ENCODE data around the gene CFAP53.
"Not testable (repeated sequence)": the region's sequence is repeated elsewhere in the genome, so short reads cannot be mapped to it uniquely, and the experiment has no call there.

CFAP53 gene

DNA sequence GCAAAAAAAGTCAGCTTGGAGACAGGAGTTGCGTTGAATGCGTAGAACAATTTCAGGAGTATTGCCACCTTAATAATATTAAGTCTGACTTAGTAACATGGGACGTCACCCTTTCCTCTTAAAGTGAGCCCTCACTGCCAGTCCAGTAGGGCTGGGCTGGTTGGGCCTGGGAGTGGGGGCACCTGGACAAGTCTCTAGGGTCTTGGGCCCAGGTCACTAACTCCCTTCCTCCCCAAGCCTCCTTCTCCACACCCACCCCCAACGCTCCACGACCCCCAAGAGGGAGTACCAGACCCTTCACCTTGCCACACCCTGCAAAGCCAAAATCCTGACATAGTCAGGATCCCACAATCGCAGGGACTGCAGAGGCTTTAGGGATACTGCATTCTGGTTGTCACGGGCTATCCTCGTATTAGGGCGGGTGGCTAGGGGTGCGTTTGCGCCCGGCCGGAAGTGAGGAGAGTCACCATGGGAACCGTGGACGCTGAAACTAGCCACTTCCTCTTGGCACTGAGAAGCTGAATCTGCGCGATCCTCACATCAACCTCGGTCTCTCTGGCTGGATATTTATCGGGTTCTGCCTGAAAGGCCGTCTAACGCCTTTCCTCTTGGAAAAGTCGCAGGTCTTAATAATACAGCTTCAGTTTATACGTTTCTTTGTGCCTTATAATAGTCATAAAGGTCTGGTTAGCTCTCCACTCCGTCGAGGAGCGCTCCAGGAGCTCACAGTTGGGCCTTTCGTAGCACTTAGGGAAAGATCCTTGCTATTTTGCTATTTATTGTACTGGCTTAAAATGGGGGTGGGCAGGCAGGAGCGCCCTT, 31.5 kb upstream of the CFAP53 start:
- peak overlapping the region; percentile 87 for H3K4me3 Mint-ChIP-seq
- peaks cover 6% of the 10 kb centered on the region for H3K27me3 Mint-ChIP-seq
- H3K27ac Mint-ChIP-seq, result peak overlapping the region; percentile 23
- peaks cover 9% of the 10 kb centered on the region for H3K4me1 Mint-ChIP-seq
- no peaks in the 10 kb centered on the region for H3K36me3 Mint-ChIP-seq
- no peaks in the 10 kb centered on the region for H3K9me3 Mint-ChIP-seq

DNA sequence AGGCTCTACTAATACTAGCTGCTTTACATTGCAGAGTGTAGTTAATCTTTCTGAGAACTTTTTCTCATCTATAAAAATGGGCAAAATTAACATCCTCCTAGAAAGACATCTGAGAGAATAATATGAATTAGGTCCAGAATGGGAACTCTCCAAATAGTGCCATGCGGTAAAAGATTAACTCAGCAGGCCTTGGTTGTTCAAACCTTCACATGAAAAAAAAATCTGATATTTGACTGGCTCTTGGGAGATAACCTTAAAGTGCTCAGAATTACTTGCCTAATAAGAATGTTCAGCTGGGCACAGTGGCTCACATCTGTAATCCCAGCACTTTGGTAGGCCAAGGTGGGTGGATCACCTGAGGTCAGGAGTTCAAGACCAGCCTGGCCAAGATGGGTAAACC, 26.7 kb upstream of the CFAP53 start:
- Mint-ChIP-seq H3K4me3 (no peak overlapping the region), H3K4me1 (peaks cover 14% of the 10 kb centered on the region), H3K36me3 (no peaks in the 10 kb centered on the region), H3K27me3 (no peaks in the 10 kb centered on the region), H3K9me3 (no peaks in the 10 kb centered on the region), H3K27ac (no peak overlapping the region)

DNA sequence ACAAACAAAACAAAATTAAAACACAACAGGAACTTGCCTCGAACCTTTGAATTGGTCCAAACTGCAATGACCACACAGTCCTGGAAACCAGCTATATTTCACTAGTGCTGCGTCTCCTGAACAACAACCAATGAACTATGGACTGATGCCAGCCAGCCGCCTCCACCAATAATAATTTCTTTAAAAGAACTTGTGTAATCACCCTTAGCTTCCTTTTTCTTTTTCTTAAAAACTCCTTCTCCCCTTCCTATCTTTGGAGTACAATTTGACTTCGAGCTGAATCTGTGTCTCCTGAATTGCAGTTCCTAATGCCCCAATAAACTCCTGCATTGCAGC, 22.8 kb upstream of the CFAP53 start:
- H3K4me3 Mint-ChIP-seq, result peak overlapping the region; percentile 83
- H3K4me1 Mint-ChIP-seq, result peaks cover 24% of the 10 kb centered on the region
- H3K27ac Mint-ChIP-seq, result peak overlapping the region; percentile 91
- H3K36me3 Mint-ChIP-seq, result peaks cover 11% of the 10 kb centered on the region
- H3K27me3 Mint-ChIP-seq, result no peaks in the 10 kb centered on the region
- H3K9me3 Mint-ChIP-seq, result no peaks in the 10 kb centered on the region

DNA sequence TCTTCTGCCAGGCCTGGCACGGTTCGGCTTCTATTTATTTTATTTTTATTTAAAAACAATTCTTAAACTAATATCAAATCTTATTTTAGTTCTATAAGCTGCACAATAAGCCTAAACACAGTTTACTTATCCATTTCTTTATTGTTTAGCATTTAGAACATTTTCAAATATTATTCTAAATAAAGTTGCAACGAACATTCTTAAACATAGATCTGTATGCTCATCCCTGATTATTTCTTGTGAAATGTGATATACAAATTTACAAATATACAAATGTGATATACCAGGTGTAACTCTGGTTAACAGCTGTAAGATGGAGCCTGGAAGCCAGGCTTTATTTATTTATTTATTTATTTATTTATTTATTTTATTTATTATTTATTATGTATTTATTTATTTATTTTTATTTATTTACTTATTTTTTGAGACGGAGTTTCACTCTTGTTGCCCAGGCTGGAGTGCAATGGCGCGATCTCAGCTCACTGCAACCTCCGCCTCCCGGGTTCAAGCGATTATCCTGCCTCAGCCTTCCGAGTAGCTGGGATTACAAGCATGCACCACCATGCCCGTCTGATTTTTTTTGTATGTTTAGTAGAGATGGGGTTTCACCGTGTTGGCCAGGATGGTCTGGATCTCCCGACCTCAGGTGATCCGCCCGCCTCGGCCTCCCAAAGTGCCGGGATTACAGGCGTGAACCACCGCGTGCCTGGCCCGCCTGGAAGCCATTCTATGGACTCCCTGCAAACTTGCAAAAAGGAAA, 22.2 kb upstream of the CFAP53 start:
- peak overlapping the region; percentile 99 for H3K4me3 Mint-ChIP-seq
- H3K27ac Mint-ChIP-seq, result peak overlapping the region; percentile 99
- not testable (repeated sequence) for H3K9me3 Mint-ChIP-seq, H3K27me3 Mint-ChIP-seq
- peaks cover 14% of the 10 kb centered on the region for H3K36me3 Mint-ChIP-seq
- peaks cover 24% of the 10 kb centered on the region for H3K4me1 Mint-ChIP-seq

DNA sequence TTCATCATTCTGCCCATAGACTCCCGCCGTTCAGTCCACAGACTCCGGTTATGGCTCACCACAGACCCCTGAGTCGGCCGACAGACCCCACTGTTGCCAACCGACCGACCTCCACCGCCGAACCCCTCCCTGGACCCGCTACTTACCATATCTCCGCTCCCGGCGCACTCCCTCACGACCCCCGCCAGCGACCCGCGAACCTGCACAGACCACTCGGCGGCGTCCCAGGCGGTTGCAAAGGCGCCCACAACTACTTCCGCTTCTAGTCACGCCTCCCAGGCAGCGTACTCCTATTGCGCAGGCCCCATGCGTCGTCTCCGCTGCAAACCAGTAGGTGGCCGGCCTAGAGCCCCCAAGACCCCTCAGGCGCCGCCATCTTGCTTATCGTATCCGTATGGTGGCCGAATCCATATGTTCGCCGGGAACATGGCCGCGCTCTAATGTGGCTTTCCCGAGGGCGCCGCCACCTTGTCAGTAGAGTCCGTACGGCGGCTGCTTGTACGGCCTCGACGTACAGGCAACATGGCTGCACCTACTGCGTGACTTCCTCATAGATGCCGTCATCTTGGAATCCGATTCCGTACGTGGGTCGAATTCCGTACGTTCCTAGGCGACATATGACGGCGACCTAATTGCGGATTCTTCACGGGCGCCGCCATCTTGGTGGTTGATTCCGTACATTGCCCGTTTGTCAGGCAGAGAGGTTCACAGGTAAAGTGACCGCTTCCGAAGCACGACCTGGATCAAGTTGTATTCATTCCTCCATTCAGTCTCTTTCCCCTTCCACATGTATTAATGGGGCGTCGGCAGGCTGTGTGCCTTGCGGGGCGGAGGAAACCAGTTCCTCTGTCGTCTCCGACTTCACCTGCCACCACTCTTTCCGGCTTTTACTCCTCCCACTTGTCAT, 21.4 kb upstream of the CFAP53 start, which contains the start of gene CXXC1:
Gene CXXC1 (minus strand): TSS at position 252 of the 907 bp plus-strand sequence. CDS start 103 bp downstream, at position 149.
- H3K36me3 Mint-ChIP-seq, result peaks cover 20% of the 10 kb centered on the region
- peak within 1 kb of the TSS; percentile 99 for H3K4me3 Mint-ChIP-seq
- H3K27ac Mint-ChIP-seq, result peak within 1 kb of the TSS; percentile 99
- no peaks in the 10 kb centered on the region for H3K27me3 Mint-ChIP-seq
- no peaks in the 10 kb centered on the region for H3K9me3 Mint-ChIP-seq
- peaks cover 28% of the 10 kb centered on the region for H3K4me1 Mint-ChIP-seq

DNA sequence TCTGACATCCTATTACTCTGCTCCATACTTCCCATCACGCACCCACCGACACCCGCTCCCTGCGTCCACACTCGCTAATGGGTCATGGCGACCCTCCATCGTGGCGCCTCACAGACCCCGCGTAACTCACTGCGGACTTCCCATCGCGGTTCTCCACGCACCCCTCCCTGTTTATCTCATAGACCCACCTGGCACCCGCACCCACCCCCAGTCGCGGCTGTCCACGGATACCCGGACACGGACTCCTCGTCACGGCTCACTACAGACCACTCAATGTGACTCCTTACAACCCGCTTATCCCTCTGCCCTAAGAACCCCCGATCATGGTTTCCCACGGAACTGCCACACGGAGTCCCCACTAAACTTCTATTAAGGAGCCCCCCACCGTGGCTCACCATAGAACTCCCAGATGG, 20.7 kb upstream of the CFAP53 start:
- Mint-ChIP-seq H3K4me1 (peaks cover 32% of the 10 kb centered on the region), H3K36me3 (peaks cover 22% of the 10 kb centered on the region), H3K9me3 (no peaks in the 10 kb centered on the region), H3K4me3 (peak overlapping the region; percentile 99), H3K27ac (peak overlapping the region; percentile 99), H3K27me3 (no peaks in the 10 kb centered on the region)

DNA sequence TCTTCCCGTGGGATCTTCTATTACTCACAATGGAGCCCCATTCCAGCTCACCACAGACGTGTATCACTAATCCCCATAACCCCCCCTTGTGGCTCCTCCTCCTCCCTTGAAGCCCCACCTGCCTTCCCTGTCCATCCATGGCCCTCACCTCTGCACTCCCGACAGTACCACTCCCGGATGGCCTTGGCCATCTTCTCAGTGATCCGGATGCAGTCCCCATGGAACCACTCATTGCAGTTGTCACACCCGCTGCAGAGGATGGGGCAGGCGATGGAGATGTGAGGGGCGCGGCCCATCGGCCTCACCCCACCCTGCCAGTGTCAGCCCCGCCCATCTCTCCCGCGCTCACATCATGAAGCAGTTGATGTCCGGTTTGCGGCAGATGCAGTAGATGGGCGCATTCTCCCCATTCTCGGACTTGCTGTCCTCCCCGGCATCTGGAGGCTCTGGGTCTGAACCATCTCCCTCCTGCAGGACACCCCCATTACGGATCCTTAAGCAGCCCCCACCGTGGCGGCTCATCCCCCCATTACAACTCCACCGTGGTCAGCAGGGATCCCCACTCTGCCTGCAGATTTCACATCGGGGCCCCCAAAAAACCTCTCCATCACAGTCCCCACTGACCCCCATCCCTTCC, 20.2 kb upstream of the CFAP53 start:
- Mint-ChIP-seq H3K4me1 (peaks cover 32% of the 10 kb centered on the region), H3K27me3 (no peaks in the 10 kb centered on the region), H3K27ac (peak overlapping the region; percentile 99), H3K9me3 (no peaks in the 10 kb centered on the region), H3K4me3 (peak overlapping the region; percentile 99), H3K36me3 (peaks cover 22% of the 10 kb centered on the region)

DNA sequence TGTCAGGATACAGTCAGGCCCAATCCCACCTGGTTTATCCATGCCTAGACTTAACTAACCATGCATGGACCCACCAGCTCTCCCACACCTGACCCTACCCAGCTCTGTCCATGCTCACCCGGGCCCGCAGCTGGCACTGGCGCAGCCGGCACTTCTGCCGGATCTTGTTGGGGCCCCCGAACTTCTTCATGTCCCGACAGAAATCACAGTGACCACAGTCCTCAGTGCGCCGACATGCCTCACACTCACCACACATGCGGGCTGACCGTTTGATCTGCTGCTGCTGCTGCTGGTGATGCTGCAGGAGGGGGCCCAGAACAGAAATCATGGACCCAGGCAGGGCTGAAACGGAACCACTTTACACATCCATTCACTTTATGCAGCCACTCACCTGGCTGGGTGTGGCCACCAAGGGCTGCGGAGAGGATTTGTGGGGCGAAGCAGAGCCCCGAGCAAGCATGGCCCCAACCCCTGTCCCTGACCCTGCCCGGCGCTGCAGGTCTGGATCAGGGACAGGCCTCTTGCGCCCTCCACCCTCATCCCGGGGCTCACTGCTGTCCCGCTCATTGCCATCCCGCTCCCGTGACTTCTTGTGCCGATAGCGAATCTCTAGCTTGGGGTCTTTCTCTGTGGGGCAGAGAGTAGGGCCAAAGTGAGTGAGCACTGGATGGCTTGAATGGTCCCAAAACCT, 19.5 kb upstream of the CFAP53 start:
- peak overlapping the region; percentile 51 for H3K27ac Mint-ChIP-seq

DNA sequence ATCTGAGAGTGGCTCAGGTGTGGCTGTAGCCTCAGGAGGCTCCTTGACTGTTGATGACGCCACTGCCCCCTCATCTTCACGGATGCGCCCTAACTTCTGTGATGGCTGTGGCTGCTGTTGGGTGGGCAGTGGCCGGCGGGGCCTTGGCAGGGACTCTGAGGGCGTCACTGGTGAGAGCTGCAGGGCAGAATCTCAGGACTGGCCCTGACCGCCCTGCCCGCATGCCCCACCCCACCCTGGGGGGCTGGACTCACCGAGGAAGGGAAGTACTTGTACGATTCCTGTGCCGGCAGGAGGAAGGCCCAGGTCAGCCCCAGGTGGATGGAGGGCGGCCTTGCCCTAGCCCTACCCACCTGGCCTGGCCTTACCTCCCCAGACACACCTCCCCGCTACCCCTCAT, 18.8 kb upstream of the CFAP53 start:
- Mint-ChIP-seq H3K27ac (peak overlapping the region; percentile 1), H3K9me3 (no peaks in the 10 kb centered on the region), H3K4me1 (peaks cover 40% of the 10 kb centered on the region), H3K27me3 (no peaks in the 10 kb centered on the region), H3K4me3 (no peak overlapping the region), H3K36me3 (peaks cover 22% of the 10 kb centered on the region)

More for the DNA sequence above, 19.5 kb upstream of the CFAP53 start:
- Mint-ChIP-seq H3K27me3 (no peaks in the 10 kb centered on the region), H3K4me1 (peaks cover 33% of the 10 kb centered on the region), H3K36me3 (peaks cover 22% of the 10 kb centered on the region), H3K4me3 (peak overlapping the region; percentile 99), H3K9me3 (no peaks in the 10 kb centered on the region)

DNA sequence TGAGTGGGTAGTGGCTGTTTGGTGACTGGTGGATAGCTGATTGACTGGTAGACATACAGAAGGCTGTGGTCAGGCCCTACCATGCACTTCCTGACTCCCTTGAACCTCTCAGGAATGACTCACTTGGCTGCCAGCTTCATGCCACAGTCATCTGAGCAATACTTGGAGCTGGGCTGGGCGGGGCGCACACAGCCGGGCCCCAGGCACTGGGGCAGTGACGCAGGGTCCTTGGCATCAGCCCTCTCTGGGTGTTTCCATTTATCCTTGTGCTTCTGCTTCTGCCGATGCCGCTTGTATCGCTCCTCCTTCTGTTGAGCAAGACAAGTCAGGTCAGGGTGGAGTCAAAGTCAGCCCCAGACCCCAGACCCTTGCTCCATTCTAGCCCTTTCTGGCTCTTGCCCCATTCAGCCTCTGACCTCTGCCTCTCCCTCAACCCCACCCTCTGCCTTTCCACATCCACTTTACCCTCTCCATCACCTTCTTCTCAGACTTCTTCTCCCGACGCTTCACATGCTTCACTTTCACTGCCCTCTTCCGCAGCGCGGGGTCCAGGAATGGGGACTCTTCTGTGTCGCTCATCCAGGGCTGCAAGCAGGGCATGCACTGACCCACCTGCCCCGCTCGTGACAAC, 18.1 kb upstream of the CFAP53 start:
- Mint-ChIP-seq H3K4me3 (peak overlapping the region; percentile 62), H3K36me3 (peaks cover 22% of the 10 kb centered on the region), H3K9me3 (no peaks in the 10 kb centered on the region), H3K27ac (peak overlapping the region; percentile 88), H3K4me1 (peaks cover 44% of the 10 kb centered on the region), H3K27me3 (no peaks in the 10 kb centered on the region)

DNA sequence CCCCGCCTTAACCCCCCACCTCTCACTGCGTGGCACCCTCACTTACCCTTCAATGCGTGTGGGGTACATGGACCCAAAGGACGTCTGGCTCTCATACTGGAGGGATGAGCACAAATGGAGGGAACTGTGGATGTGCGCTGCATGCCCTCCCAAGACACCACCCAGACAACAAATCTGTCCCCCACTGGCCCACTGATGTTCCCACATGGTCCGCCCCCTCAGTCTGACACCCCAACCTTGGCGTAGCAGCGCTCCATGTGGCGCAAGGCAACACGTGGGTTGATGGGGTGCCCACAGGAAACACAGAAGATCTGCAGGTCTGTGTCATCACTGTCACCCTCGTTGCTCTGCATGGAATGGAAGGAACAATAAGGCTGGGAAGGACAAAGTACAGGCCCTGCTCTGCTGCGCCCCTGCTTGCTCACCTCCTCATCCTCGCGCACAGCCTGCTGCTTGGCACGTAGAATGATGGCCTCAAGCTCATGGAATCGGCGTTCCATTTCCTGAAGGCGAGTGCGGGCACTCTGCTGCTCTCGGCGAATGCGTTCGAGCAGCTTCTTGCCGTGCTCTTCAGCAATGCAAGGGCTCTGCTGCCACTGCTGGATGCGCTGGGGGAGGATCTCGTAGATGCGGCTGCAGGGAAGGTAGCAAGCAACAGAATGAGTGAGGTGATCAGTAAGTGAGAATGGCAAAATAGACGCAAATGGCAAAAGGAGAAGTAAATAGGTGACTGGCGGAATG, 17.3 kb upstream of the CFAP53 start:
- Mint-ChIP-seq H3K4me1 (peaks cover 45% of the 10 kb centered on the region), H3K4me3 (peak overlapping the region; percentile 62), H3K27me3 (no peaks in the 10 kb centered on the region), H3K36me3 (peaks cover 22% of the 10 kb centered on the region), H3K9me3 (no peaks in the 10 kb centered on the region), H3K27ac (peak overlapping the region; percentile 88)

DNA sequence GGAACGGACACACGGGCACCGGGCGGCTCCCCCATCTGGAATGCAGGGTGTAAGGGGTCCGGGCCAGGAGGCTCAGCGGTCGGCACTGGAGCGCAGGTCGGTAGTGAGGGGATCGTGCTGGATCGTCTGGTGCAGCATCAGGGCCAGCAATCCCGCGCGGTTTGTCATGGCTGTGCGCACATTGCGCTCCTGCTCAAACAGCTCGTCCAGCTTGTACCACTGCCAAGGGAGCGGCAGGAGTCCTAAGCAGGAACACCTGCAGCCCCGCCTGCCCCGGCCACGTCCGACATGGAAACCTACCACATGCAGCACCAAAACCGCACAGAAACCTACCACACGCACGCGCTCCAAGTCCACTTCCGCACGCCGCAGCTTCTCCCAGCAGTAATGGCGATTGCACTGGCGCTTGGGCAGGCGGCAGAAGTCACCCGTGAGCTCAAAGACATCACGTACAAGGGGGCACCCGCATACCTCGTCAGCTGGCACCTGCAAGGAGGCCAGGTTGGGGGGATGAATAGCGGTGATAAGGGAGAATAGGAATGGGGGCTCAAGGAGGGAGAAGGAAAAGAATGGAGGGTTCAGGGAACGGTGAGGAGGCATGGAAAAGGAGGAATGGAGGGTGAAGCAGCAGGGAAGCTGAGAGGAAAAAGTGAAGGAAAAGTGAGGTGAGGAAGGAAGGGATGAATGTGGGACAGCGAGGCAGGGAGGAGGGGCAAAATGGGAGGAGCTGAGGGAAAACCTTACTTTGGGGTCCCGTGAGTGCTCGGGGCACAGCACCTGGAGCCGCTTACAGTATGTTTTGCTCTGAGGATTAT, 16.4 kb upstream of the CFAP53 start:
- Mint-ChIP-seq H3K27me3 (no peaks in the 10 kb centered on the region), H3K4me3 (peak overlapping the region; percentile 91), H3K27ac (no peak overlapping the region), H3K36me3 (peaks cover 25% of the 10 kb centered on the region), H3K4me1 (peaks cover 51% of the 10 kb centered on the region), H3K9me3 (no peaks in the 10 kb centered on the region)

DNA sequence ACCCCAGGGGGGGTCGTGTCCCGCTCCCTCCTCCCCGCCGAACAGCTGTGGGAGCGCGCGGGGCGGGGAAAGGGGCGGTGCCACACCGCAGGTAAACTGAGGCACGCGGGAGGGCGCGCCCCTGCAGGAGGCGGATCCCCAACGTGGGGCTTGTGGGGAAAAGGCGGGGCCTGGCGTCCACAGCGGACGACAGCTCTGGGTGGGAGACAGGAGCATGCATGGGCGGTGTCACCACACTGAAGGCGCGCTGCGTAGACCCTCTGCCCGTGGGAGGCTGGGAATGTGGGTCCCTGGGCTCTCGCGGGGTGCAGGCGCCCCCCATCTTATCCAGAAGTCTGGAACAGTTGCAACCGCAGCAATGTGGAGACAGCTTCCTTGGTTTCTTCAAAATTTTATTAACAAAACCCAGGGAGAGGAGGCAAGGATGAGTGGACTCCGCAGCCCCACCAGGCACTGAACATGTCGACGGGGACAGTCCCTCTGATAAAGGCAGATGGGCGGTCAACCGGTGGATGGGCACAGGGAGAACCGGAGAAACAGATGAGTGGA, 15.8 kb upstream of the CFAP53 start:
- Mint-ChIP-seq H3K27me3 (no peaks in the 10 kb centered on the region), H3K4me1 (peaks cover 45% of the 10 kb centered on the region), H3K36me3 (peaks cover 23% of the 10 kb centered on the region), H3K27ac (peak overlapping the region; percentile 92), H3K4me3 (peak overlapping the region; percentile 91), H3K9me3 (no peaks in the 10 kb centered on the region)
